OCI-LY3 (cell line): ENCODE data around the gene LMNTD1.

ENCODE experiments used
- CTCF ChIP-seq: fragments of 200-600, 300-600 bp; sonication (generic); IDR thresholded peaks from 2 replicates; pipeline ENCODE4 v1.5.1; 2014; ENCODE audit warnings: antibody characterized with exemption, low read length, low read depth
- EZH2phosphoT487 ChIP-seq: fragments of 200-600 bp; shearing (Covaris generic); IDR thresholded peaks from 2 replicates; pipeline ENCODE4 v1.6.1; 2018; ENCODE audit warnings: antibody characterized with exemption, mixed run types, low read depth

- TF ChIP-seq CTCF (no peak), EZH2phosphoT487 (no peak)
Observed at GRCh38 chr12:25592725-25593495, 39.8 kb upstream of the LMNTD1 start.
